MM.1S (cell line): ENCODE data around the gene GIPC2.

Experiments used
- EZH2 ChIP-seq: fragments of 300-600 bp; sonication (generic); optimal IDR thresholded peaks from 2 replicates; pipeline ENCODE3; 2017; ENCODE audit warnings: low read depth, mild to moderate bottlenecking, antibody characterized with exemption, low read length, mixed read lengths
- EZH2phosphoT487 ChIP-seq: fragments of 300-600 bp; sonication (generic); IDR thresholded peaks from 2 replicates; pipeline ENCODE4 v1.6.1; 2018; ENCODE audit warnings: antibody characterized with exemption, low read length
- TF ChIP-seq, protein P1 (sequence below): fragments of 300-600 bp; sonication (generic); IDR thresholded peaks from 2 replicates; pipeline ENCODE4 v1.5.1; 2016; ENCODE audit warnings: antibody characterized with exemption, low read length, mixed read lengths

GRCh38 chr1:78075621-78076020, 29.9 kb downstream of the GIPC2 start:
- TF ChIP-seq, protein P1, sequence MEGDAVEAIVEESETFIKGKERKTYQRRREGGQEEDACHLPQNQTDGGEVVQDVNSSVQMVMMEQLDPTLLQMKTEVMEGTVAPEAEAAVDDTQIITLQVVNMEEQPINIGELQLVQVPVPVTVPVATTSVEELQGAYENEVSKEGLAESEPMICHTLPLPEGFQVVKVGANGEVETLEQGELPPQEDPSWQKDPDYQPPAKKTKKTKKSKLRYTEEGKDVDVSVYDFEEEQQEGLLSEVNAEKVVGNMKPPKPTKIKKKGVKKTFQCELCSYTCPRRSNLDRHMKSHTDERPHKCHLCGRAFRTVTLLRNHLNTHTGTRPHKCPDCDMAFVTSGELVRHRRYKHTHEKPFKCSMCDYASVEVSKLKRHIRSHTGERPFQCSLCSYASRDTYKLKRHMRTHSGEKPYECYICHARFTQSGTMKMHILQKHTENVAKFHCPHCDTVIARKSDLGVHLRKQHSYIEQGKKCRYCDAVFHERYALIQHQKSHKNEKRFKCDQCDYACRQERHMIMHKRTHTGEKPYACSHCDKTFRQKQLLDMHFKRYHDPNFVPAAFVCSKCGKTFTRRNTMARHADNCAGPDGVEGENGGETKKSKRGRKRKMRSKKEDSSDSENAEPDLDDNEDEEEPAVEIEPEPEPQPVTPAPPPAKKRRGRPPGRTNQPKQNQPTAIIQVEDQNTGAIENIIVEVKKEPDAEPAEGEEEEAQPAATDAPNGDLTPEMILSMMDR: no peak
- TF ChIP-seq EZH2 (no peak), EZH2phosphoT487 (no peak)
